Measurements from ENCODE around the gene CTNNBL1.

- no peak for TF ChIP-seq POLR2A (IDR thresholded peaks at IDR 0.05)
- no peak for TF ChIP-seq CTCF (IDR thresholded peaks at IDR 0.05)
Observed at GRCh38 chr20:37920679-37921322, 227.0 kb downstream of the CTNNBL1 start.

Data from uterus (tissue), 2 donors.